OCI-LY3 (cell line): ENCODE results near the gene WBP1L.

Source experiments
- CTCF ChIP-seq: fragments of 200-600, 300-600 bp; sonication (generic); IDR thresholded peaks from 2 replicates; pipeline ENCODE4 v1.5.1; 2014; ENCODE audit warnings: antibody characterized with exemption, low read length, low read depth
- EZH2phosphoT487 ChIP-seq: fragments of 200-600 bp; shearing (Covaris generic); IDR thresholded peaks from 2 replicates; pipeline ENCODE4 v1.6.1; 2018; ENCODE audit warnings: antibody characterized with exemption, mixed run types, low read depth

- TF ChIP-seq EZH2phosphoT487 (no peak), CTCF (no peak)
These were observed 56.1 kb downstream of the WBP1L start for GRCh38 chr10:102799691-102800471.
